GM12892 (cell line): ENCODE measurements around the gene ADA.
A peak's percentile ranks its signal among the peaks of the same experiment; 100 is the strongest.

Experiments
- DNase-seq: peaks from one replicate; pipeline ENCODE4 v3.0.0; 2011; ENCODE audit not compliant: insufficient read length
- FAIRE-seq: peaks from 2 replicates; lab custom pipeline; 2011; peaks lifted over from hg19 to GRCh38; lab: Jason Lieb, UNC
- POLR2A ChIP-seq: IDR thresholded peaks from 2 replicates; pipeline ENCODE4 v1.6.1; 2011; ENCODE audit warnings: low read depth, low read length, control low read depth
- POLR2AphosphoS5 ChIP-seq: IDR thresholded peaks from 2 replicates; pipeline ENCODE4 v1.6.1; 2011; ENCODE audit warnings: low read depth, low read length, control low read depth
- TAF1 ChIP-seq: IDR thresholded peaks from 2 replicates; pipeline ENCODE4 v1.6.1; 2011; ENCODE audit warnings: low read depth, mild to moderate bottlenecking, control low read depth, low read length, borderline replicate concordance

The ADA gene

GRCh38 chr20:44648579-44648978 lies 2.9 kb downstream of the ADA start:
- no peak for TF ChIP-seq POLR2A
- FAIRE-seq: no peak
- DNase-seq: no peak

DNA sequence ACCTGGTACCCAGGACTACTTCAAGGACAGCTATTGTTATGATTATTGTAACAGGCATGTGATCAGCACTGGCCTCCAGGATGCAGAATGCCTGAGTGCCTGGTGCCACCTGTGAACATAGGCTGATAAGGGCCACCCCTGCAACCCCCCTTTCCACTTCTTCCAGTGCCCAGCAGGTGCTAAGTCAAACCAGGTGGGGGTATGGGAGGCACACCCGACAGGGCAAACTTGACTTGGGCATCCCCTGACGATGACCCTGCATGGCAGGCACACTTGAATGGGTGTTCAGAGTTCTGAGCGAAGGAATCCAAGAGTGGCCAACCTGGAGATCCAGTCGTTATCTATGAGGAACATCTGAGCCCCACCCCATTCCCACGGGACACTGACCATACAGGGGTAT lies 3.4 kb downstream of the ADA start:
- DNase-seq (no peak), FAIRE-seq (no peak)
- TF ChIP-seq POLR2A (no peak), TAF1 (no peak), POLR2AphosphoS5 (no peak)

DNA sequence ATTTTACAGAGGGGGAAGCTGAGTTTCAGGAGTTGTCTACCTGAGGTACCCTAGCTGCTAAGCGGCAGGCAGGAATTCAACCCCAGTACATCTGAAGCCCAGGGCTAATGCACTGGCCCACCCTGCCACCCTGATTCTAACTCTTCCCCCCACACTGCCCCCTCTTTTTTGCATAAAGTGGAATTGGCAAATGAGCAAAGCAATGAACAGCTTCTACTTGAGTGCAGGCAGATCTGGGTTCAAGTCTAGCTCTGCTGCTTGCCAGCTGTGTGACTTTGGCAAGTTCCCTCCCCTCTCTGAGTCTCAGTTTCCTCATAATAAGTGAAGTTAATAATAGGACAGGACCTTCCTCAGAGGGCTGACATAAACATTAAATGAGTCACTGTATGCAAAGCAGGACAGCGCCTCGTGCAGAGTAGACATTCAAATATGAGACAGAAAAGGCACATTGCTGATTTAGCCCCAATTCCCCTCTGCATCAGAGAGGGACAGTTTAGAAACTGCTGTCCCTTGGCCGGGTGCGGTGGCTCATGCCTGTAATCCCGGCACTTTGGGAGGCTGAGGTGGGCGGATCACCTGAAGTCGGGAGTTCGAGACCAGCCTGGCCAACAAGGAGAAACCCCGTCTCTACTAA lies 4.7 kb downstream of the ADA start:
- DNase-seq: no peak
- no peak for TF ChIP-seq POLR2A
- no peak for TF ChIP-seq POLR2AphosphoS5
- no peak for TF ChIP-seq TAF1
- peak; percentile 78 for FAIRE-seq

DNA sequence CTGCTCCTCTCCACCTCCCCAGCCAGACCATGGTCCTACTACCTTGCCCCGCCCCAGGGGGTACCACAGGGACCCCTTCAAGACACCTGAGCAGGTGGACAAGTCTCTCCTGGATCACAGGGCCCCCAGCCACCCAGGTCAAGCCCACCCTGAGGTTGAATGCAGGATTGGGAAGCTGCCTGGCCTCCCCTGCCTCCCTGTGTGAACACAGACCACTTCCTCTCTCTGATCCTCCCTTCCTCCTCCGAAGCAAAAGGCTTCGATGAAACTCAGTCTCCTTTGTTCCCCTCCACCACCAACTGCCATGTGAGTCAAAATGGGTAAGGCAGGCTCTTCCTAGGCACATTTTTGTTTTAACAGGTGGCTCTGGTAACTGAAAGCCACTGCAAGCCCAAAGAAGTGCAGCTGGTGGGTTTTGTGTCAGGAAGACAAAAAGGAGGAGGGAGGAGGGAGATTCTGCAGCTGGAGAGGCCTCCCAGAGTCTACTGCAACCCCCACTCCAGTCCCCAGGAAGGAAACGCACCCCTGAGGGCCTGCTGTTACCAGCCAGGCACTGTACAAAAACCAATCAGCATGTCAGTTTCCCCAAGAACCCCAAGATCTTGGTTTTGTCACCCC lies 5.4 kb downstream of the ADA start:
- FAIRE-seq: peak; percentile 56

GRCh38 chr20:44644667-44645131 lies 6.8 kb downstream of the ADA start:
- TF ChIP-seq TAF1 (no peak), POLR2AphosphoS5 (peak; percentile 37; the same call in 1 of the 2 replicates), POLR2A (peak; percentile 33; the same call in 1 of the 2 replicates)
- FAIRE-seq (peak; percentile 68), DNase-seq (no peak)

More for the DNA sequence above, 5.4 kb downstream of the ADA start:
- TF ChIP-seq TAF1 (0 out of 2 replicates have a peak, but pooled peaks have one; percentile 37), POLR2AphosphoS5 (peak; percentile 49; the same call in 1 of the 2 replicates), POLR2A (peak; percentile 45; the same call in 1 of the 2 replicates)
- no peak for DNase-seq

DNA sequence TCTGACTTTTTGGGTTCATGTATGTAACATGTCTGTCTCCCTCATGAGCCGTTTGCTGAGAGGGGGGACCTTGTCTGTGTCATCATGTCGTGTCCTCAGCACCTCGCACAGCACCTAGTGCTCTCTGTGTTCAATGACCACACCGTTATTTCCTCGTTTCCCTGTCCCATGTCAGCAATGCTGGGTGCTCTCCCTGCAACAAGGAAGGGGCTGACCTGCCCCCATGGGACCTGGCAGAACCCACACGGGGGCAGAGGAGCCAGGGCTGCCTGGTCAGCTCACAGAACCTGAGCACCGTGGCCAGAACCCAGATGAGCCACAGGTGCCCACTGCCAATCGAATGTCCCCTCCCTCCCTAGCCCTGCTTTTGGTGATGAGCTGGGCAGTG lies 7.3 kb downstream of the ADA start:
- FAIRE-seq: no peak
- TF ChIP-seq TAF1 (no peak), POLR2AphosphoS5 (no peak)
- no peak for DNase-seq

DNA sequence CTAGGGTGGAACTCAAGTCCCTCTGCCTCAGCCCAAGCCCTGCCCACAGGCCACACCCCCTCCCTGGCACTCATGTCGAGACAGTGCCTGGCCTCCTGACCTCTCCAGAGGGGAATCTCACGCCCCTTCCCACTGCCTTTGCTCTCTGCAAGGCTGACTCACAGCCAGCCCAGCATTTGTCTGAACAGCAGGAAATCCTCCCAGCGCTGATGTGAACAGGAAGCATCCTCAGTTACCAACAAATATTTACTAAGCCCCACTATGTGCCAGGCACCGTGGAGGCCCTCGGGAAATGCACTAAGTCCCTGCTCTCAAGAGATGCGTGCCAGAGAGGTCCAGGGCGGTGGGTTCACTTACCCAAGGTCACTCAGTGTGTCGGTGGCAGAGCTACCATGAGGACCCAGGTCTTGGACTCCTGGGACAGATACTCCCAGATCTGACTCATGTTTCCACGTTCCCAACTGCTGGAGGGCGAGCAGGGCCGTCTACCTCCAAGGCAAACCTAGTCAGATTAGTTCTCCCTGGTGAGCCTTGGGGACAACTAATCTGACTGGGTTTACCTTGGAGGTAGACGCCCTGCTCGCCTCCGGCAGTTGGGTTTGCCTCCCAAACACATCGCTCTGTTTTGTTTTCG lies 7.8 kb downstream of the ADA start:
- TF ChIP-seq POLR2AphosphoS5 (no peak), TAF1 (no peak)
- FAIRE-seq (peak; percentile 24), DNase-seq (no peak)

DNA sequence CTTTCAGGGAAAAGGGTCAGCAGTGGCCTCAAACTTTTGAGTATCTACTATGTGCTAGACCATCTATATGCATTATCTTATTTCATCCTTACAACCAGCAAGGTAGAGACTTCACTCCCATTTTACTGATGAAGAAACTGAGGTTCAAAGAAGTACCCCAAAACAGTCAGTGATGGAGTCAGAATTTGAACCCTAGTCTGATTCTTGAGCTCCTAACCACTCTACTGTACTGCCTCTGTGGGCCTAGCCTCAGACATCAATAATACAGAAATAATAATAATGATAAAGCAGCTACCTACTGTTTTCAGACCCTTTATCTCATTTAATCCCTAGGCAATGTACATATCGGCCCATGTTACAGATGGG lies 8.4 kb downstream of the ADA start:
- no peak for FAIRE-seq
- TF ChIP-seq POLR2A (0 out of 2 replicates have a peak, but pooled peaks have one; percentile 2), TAF1 (no peak), POLR2AphosphoS5 (no peak; the same call in 1 of the 2 replicates)
- DNase-seq: no peak

DNA sequence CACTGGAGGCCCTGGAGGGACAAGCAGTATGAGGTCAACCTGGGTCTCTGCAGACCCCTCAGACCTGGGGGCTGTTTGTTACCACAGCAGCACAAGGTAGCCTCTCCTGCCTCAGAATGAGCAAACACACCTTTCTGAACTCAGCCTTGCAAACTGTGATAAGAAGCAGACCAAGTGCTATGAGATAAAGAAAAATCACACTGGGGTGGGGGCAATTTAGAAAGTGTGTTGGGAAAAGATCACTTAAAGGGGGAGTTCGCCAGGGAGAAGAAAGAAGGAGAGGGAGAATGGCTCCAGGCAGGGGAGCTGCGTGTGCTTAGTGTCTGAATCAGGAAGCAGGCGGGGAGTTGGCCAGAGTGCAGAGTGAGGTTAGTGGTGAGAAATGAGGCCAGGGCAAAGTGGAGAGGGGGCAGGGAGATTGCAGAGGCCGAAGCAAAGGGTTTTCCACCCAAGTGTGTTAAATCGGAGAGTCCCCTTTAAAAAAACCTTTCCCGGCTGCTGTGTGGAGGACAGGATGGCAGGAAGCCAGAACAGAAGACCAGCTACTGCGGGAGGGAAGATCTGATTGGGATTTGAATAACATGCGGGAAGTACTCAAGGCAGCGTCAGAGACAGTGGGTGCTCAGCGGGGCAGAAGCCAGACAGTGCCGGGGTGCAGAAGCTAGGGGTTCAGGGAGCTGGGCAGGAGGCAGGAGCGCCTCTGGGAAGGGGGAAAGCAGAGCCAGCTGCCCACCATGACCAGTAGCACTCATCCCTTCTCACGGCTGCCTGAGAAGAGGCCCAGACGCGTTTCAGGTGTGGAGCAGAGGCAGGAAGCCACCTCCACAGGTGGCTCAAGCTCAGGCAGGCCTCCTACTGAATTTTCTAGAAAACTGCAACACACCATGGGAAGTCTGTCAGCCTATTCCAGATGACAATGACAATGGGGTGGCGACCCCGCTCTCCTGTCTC lies 9.0 kb downstream of the ADA start:
- DNase-seq (peak; percentile 61), FAIRE-seq (peak; percentile 89)
- TF ChIP-seq POLR2AphosphoS5: peak; percentile 55
- TF ChIP-seq POLR2A: no peak

- no peak for FAIRE-seq
- DNase-seq: no peak
- TF ChIP-seq TAF1: no peak
- TF ChIP-seq POLR2A: no peak
- TF ChIP-seq POLR2AphosphoS5: no peak
Measured at GRCh38 chr20:44641325-44641724, 10.2 kb downstream of the ADA start.

DNA sequence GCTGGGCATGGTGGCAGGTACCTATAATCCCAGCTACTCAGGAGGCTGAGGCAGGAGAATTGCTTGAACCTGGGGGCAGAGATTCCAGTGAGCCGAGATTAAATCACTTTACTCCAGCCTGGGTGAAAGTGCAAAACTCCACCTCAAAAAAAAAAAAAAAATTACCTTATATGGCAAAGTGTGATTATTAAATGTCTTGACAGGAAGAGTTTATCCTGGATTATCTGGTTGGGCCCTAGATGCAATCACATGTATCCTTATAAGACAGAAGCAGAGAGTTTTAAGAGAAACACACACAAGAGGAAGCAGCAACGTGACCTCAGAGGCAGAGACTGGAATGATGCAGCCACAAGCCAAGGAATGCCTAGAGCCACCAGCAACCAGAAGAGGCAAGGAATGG lies 11.0 kb downstream of the ADA start:
- FAIRE-seq (no peak), DNase-seq (no peak)
- TF ChIP-seq POLR2A (no peak), POLR2AphosphoS5 (no peak), TAF1 (no peak)
